Hematopoietic multipotent progenitor cell treated with erythropoietin and hydrocortisone succinate and interleukin-3 and kit ligand, for 6 days (in vitro differentiated cells): ENCODE measurements around the gene KRT17.
"Not testable (repeated sequence)": the region's sequence is repeated elsewhere in the genome, so short reads cannot be mapped to it uniquely, and the experiment has no call there.

Experiments used
- DNase-seq: peaks from one replicate; pipeline ENCODE4 v3.0.0-alpha.2; 2015

The KRT17 gene

GRCh38 chr17:41633556-41634199, 9.3 kb upstream of the KRT17 start:
- DNase-seq = no peak

DNA sequence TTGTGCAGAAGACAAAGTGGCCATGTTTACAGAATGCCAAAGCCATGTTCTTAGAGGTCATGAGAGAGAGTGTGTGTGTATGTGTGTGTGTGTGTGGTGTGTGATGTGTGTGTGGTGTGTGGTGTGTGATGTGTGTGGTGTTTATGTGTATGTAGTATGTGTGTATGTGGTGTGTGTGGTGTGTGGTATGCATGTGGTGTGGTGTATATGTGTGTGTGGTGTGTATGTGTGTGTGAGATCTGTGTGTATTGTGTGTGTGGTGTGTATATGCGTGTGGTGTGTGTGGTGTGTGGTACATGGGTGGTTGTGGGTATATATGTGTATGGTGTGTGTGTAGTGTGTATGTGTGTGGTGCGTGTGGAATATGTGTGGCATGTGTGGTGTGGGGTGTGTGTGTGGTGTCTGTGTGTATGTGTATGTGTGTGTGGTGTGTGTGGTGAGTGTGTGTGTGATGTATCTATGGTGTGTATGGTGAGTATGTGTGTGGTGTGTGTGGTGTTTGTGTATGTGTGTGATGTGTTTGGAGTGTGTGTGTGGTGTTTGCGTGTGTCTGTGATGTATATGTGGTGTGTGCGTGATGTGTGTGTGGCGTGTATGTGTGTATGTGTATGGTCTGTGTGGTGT, 8.2 kb upstream of the KRT17 start:
- no peak for DNase-seq

DNA sequence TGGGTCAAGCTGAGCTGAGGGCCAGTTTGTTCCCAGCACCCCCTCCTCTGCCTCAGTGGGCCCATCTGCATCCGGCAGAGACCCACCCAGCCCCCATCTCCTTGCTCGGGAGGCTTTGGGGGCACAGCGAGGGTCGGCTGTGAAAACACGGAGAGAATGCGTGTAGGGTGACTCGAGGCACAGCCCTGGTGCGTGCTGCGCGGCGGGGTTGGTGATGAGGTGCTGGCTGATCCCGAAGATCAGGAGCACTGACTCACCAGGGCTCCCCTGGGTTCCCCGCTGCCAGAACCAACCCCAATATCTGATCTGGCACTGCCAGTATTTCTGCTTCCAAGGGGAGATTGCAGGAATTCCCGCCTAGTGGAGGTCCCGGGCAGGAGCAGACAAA, 7.5 kb upstream of the KRT17 start:
- no peak for DNase-seq

DNA sequence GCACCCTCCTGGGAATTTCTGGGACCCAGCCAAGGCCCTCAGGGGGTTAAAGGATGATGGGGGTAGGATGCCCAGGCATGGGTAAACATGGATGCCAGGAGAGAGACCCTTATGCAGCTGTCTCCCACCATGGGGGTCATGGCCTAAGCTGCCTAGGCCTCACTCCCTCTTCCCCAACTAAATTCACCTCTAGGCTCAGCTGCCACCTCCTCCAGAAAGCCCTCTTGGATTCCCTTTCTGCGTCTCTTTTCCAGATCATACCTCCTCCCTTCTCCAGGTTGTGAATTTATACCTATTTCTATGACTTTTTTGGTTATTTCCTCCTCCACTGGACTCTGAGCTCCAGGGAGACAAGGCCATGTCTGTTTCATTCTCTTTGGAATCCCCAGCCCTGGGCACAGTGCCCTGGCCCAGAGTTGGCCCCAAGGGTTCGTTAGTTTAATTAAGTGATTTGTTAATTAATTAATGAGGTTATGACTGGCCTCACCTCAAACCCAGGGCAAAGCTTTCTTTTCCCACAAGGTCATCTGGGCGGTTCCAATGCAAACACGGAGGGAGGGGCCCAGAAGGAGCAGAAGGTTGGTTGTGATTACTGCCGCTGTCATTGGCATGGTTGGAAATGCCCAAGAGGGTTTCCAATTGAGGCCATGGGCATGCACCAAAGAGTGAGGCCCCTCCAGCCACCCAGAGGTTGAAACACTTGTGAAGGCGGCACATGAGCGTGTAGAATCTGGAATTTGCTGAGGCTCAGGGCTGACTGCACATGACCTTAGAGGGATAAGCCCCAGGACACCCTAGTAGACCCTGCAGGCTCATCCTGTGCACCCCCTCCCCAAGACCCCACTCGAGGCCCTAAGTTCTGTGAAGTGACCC, 6.9 kb upstream of the KRT17 start:
- DNase-seq = peak; percentile 24

DNA sequence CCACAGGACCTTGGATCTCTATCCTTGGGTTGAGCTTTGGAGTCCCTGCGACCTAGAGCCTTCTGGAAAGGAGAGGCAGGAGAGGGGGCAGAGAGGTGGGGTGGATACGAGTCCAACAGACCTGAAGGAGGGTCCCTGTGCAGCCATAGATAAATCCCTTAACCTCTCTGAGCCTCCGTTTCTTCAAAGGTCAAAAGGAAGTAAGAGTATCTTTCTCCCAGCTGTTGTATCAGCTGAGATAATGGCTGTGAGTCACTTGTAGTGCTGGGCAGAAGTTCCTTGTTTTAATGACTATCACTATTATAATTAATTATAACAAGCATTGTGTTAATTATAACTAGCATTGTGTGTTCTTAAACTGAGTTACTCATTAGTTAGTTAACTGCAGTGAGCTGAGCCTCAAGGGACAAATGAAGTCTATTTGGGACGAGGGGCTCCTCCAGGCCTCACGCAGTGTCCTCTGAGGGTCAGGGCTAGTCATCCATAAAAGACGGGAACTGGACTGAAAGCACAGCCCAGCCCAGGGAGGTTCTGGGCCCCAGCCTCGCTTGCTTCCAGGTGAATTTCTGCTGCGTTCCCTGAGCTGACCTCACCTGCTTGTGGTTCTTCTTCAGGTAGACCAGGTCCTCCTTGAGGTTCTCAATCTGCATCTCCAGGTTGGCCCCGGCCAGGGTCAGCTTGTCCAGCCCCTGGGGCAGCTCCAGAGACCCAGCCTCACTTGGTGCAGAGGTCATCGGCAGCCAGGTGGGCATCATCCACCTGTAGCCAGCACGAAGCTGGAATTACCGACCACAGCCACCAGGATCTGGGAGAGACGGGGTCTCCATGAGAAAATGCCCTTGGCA, 5.7 kb upstream of the KRT17 start:
- no peak for DNase-seq

GRCh38 chr17:41629316-41629715, 4.9 kb upstream of the KRT17 start:
- no peak for DNase-seq

DNA sequence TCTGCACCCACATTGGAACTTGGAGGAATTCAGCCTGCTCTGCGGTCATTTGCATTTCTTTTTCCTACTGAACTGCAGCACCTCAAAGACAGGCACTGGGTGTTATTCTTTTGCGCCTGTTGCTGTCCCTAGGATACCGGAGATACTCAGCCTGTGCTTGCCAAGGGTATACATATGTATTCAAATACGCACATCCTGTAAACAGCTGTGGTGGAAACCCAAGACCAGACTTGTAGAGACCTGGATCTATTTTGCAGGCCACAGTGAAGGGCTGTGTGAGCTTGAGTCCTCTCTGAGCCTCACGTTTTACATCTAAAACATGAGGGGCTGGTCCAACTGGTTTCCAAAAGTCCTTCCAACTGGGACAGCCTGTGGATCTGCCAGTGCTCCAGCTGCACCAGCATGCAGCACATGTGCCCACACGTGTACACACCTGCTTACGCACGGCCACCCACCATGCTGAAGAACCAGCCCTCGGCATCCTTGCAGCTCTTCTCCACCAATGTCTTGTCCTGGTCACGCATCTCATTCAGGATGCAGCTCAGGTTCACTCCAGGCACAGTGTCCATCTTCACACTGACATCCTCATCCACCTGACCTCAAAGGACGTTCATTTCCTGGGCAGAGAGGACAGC, 4.4 kb upstream of the KRT17 start:
- not testable (repeated sequence) for DNase-seq

- DNase-seq = not testable (repeated sequence)
These were observed 3.6 kb upstream of the KRT17 start for GRCh38 chr17:41628073-41628370.

DNA sequence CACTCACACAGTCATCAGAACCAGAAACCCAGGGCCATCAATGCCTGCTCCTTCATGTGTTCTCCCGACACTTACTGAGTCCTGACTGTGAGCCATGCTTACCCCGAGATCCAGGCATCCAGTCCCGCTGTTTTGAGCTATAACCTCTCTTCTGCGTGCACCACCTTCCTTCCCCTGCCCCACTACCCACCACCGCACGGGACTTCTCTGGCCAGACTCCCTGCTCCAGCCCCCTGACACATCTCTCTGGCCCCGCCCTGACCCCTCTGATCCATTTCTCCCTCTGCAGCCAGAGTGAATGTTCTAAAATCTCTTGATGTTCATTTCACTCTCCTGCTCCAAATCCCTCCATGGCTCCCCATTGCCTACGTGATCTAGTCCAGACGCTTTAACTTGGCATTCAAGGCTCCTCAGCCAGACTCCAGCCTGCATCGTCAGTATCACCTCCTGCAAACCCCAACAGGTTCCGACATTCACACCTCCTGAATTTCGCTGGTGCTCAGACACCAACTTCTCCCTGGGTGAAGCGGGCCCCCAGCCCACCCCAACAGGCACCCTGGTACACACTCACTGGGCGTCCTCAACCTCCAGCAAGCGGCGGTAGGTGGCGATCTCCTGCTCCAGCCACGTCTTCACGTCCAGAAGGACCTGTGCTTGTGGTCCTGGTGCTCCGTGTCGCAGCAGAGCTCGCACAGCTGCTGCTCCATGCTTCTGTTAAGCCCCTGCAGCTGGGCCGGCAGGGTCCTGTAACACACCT, 3.1 kb upstream of the KRT17 start:
- no peak for DNase-seq

DNA sequence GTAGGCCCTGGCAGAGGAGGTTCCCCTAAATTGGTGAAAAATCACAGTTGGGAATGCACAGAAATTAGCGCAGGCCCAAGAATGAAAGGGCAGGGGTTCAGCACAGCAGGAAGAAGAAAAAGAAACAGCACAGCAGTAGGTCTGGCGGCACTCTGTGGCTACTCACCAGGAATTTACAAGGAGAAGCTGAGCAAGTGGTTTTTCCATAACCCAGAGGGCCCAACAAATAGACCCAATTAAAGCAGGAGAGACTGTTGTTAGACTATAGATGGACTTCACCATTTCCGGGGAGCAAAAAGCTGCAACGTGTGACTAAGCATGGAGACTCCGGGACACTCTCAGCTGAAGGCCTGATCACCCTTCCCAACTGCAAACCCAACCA, 2.5 kb upstream of the KRT17 start:
- not testable (repeated sequence) for DNase-seq

GRCh38 chr17:41626028-41626913, 1.9 kb upstream of the KRT17 start:
- not testable (repeated sequence) for DNase-seq

DNA sequence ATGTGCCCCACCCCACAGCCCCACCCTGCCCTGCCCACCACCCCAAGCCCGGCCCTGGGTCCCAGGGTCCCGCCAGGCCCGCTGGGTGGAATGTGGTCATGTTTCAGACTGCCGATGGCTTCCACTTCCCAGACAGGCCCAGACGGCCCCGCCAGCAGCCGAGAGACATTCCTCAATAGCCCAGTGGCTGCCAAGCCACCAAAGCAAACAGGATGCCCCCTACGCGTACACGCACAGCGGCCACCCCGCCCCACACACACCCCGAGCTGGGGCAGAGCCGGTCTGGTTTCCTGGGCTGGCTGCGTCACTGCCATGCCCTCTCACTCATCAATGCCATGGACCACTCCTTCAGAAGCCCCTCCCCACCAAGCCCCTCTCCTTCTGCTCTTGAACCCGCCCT, 1.2 kb upstream of the KRT17 start:
- no peak for DNase-seq

DNA sequence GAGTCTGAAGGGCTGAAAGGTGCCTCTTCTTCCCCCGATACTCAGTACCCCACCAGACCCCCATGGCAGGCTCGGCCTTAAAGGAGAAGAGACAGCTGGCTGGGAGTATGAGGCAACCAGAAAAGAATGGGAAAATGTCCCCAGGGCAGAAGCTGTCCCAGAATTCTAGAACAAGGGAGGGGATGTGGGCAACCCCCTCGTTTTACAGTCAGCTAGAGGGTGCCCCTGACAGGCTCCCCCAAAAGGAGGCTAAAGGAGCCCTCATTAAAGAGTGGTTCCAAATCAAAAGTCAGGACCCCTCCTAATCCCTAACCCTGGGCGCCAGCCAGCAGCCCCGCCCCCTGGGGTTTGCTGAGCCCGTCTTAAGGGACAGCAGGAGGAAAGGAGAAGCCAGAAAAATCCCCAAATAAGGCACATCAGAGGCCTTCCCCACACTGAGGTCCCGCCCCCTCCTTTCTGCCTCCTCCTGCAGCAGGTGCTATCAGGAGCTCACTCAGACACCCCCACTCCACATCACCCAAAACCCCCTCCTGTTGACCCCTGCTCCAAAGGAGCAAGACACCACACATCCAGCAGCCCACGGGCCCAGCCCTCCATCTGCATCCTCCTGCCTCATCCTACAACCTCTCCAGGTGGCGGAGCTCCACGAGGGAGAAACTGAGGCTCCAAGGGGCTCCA, 1.1 kb downstream of the KRT17 start:
- DNase-seq = not testable (repeated sequence)

DNA sequence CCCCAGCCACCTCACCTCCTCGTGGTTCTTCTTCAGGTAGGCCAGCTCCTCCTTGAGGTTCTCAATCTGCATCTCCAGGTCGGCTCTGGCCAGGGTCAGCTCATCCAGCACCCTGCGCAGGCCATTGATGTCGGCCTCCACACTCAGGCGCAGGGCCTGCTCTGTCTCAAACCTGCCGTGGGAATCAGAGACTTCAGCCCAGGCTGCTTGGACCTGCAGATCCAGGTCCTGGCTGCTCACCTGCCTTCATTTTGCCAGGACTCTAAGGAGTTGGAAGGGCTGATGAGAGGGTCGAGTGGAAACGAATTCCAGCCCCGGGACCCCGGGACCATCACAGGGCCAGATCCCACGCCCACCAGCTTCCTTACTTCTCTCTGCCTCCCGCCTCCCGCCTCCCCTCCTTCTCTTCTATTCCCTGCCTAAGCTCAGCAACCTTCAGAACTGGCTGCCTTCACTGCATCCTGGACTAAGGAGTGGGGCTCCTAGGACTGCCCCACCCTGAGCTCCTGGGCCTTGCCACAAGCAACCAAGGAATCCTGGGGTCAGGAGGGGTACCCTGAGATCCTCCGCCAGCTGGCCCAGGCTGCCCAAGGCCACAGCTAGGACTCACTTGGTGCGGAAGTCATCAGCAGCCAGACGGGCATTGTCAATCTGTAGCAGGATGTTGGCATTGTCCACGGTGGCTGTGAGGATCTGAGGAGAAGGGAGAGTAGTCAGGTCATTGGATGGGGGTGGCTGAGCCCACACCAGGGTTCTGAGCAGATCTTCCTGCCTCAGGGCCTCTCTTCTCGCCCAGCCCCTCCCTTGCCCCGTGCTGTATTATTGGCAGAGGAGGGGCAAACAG, 1.8 kb downstream of the KRT17 start:
- DNase-seq = not testable (repeated sequence)

DNA sequence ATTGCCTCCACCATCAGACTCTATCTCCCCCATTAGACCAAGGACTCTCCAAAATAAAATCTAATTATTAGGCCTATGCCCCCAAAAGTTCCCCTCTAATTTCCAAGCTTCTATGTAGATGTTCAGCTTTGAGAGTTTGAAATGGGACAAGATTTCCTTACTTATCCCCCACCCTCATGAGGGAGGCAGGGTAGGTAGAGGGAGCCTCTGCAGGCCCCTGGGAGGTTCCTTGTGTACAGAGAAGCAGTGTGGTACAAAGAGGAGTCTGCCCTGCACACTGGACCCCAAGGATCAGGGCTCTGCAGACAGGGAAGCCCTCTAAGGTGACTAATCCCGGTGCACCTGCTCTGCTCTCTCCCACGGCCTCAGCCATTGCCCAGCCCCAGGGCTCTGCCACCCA, 2.5 kb downstream of the KRT17 start:
- no peak for DNase-seq

DNA sequence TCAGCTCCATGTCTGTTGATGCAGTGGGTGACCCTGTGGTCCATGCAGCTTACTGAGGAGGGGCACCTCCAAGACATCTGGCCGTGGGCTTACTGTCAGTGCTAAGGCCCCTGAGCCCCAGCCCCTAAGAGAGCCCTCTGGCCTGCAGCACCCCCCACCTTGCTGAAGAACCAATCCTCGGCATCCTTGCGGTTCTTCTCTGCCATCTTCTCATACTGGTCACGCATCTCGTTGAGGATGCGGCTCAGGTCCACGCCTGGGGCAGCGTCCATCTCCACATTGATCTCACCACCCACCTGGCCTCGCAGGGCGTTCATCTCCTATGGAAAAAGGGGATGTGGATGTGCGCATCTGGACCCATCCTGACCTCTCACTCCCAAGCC, 2.9 kb downstream of the KRT17 start:
- not testable (repeated sequence) for DNase-seq

- no peak for DNase-seq
These were observed 3.6 kb downstream of the KRT17 start for GRCh38 chr17:41620583-41621434.

DNA sequence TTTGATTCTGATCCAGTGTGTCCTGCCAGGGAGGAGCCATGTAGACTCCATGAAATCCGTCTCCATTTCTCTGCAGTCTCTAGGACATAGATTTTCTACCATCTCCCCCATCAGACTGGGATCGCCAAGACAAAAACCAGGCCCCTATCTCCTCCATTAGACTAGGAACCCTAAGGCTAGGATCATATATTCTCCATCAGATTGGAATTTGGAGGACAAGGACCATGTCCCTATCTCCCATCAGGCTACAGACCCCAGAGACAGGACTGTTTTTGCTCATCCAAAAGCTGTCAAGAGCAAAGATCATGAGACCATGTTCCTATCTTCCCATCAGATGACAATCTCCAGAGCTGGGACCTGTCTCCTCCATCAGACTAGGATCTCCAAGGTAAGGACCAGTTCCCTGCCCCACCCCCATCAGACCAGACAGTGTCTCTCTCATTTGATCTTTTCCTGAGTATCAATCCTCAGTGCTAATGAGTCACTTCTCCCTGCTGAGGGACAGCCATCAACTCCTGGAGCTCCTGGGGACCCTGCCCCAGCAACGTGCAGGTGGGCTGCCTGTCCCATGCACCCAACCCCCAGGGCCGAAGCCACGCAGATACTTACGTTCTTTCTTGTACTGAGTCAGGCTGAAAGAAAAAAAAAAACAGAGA, 4.3 kb downstream of the KRT17 start:
- DNase-seq = not testable (repeated sequence)
